Body of pancreas (tissue), 4 donors: ENCODE results near the gene KIF22. TPM values are rescaled to one million over a fixed set of nuclear protein-coding genes. Genes with fewer than 3 reads are reported as not detected.

ENCODE experiments used
- ATAC-seq: fragments of 150-250 bp; one replicate; pipeline ENCODE4 v1.9.1; 2016
- DNase-seq, 4 donors: peaks; one replicate each; pipeline ENCODE4 v3.0.0-alpha.2; 2019
- H3K27ac ChIP-seq, 4 donors: fragments of 200-600 bp; sonication (generic); 1 replicate in 3 of 4; 2 replicates in 1 of 4; pipeline versions ENCODE4 v1.5.1 to v1.6.1; 2016 to 2019; ENCODE audit warnings: mild to moderate bottlenecking in 1 of 4, mixed read lengths in 1 of 4, moderate library complexity in 1 of 4
- H3K27me3 ChIP-seq, 2 donors: fragments of 200-600 bp; sonication (generic); one replicate each; pipeline ENCODE4 v1.6.0; 2016; ENCODE audit warnings: mild to moderate bottlenecking in 1 of 2
- H3K36me3 ChIP-seq, 2 donors: fragments of 200-600 bp; sonication (generic); replicated peaks in 1 of 2; 2 replicates each; pipeline ENCODE4 v1.5.1; 2016; ENCODE audit warnings: low read depth in 2 of 2; ENCODE audit not compliant: insufficient read depth in 1 of 2
- H3K4me1 ChIP-seq: fragments of 200-600 bp; sonication (generic); one replicate; pipeline ENCODE4 v1.6.0; 2016
- H3K4me3 ChIP-seq, 2 donors: fragments of 200-600 bp; sonication (generic); 1 replicate in 1 of 2; 2 replicates in 1 of 2; pipeline ENCODE4 v1.5.1; 2016 to 2019
- H3K9me3 ChIP-seq, 3 donors: fragments of 200-600 bp; sonication (generic); 1 replicate in 2 of 3; 2 replicates in 1 of 3; pipeline ENCODE4 v1.5.1; 2016
- CTCF ChIP-seq, 7 experiments: fragments of 450-650 bp in 4 of 7; fragments of 200-600 bp in 3 of 7; sonication (generic) in 3 of 7; IDR thresholded peaks; one replicate each; pipeline ENCODE4 v1.5.1; 2016 to 2019; ENCODE audit warnings: antibody characterized with exemption in 7 of 7
- POLR2A ChIP-seq, 3 donors: fragments of 450-650 bp; IDR thresholded peaks; one replicate each; pipeline ENCODE4 v1.6.1; 2016; ENCODE audit warnings: antibody characterized with exemption in 3 of 3, mild to moderate bottlenecking in 2 of 3
- WGBS, 2 donors: methylation state at CpG; one replicate each; pipeline ENCODE4 v1.1.5; 2017; 5-methylcytosine and 5-hydroxymethylcytosine counted together
- intact Hi-C: fragments of 100-400 bp; cut with DNase I; formaldehyde crosslinking; loops from one replicate; pipeline ENCODE4 v1.15.1; 2023
- total RNA-seq, 2 donors: library from RNA; depleted of rRNA; stranded (reverse); fragments of >200 nt; gene quantifications; one replicate each; pipeline ENCODE4 v1.1.0, GENCODE V29; 2016

KIF22 gene
- total RNA-seq, 2 donors from 2014 or later = 8.9 to 13.7 TPM

GRCh38 chr16:29815032-29815721 is 24.6 kb downstream of the KIF22 start:
- Histone ChIP-seq H3K4me1 (peaks cover 65% of the 10 kb centered on the region), H3K27me3 (no peaks in the 10 kb centered on the region), H3K4me3 (no peak overlapping the region), H3K27ac (peak overlapping the region in 3 of 4 donors; percentile 85 to 97 (median 97)), H3K36me3 (no peaks in the 10 kb centered on the region), H3K9me3 (no peaks in the 10 kb centered on the region)
- 11 to 16% methylated on average over 35 to 39 of the region's 39 CpGs for WGBS, 2 donors
- ATAC-seq (no peak), DNase-seq (peak in 2 of 4 donors; percentile 38 to 47)
- intact Hi-C loops = no loop called here
- TF ChIP-seq CTCF (IDR thresholded peaks at IDR 0.05) = no peak
- TF ChIP-seq POLR2A (IDR thresholded peaks at IDR 0.05) = no peak

GRCh38 chr16:29815793-29816693 is 25.5 kb downstream of the KIF22 start, which contains the start of gene PAGR1:
PAGR1 (plus strand) TSS chr16:29816152; CDS start chr16:29816526, 374 bp downstream.
- DNase-seq (peak; percentile 99), ATAC-seq (peak; percentile 82)
- H3K9me3 ChIP-seq = no peaks in the 10 kb centered on the region
- H3K27me3 ChIP-seq = no peaks in the 10 kb centered on the region
- H3K4me1 ChIP-seq = peaks cover 60% of the 10 kb centered on the region
- peak within 1 kb of the TSS; percentile 71 to 76 for H3K4me3 ChIP-seq
- WGBS, 2 donors = 0 to 1% methylated on average over 32 to 70 of the region's 70 CpGs
- H3K27ac ChIP-seq = peak within 1 kb of the TSS; percentile 85 to 97 (median 96)
- TF ChIP-seq POLR2A (IDR thresholded peaks at IDR 0.05) = peak; percentile 49 to 87 (median 85)
- TF ChIP-seq CTCF (IDR thresholded peaks at IDR 0.05) = peak; percentile 80 to 93 (median 89)
- H3K36me3 ChIP-seq = no peaks in the 10 kb centered on the region
- intact Hi-C loops = no loop called here

GRCh38 chr16:29816694-29817441 is 26.3 kb downstream of the KIF22 start:
- 1% methylated on average over 21 to 37 of the region's 37 CpGs for WGBS, 2 donors
- H3K27me3 ChIP-seq = no peaks in the 10 kb centered on the region
- peak overlapping the region; percentile 71 to 76 for H3K4me3 ChIP-seq
- H3K9me3 ChIP-seq = no peaks in the 10 kb centered on the region
- H3K4me1 ChIP-seq = peaks cover 60% of the 10 kb centered on the region
- ATAC-seq (peak; percentile 32), DNase-seq (peak; percentile 64 to 75 (median 74))
- TF ChIP-seq CTCF (IDR thresholded peaks at IDR 0.05) (peak in 1 of 7 experiments; percentile 14), POLR2A (IDR thresholded peaks at IDR 0.05) (no peak)
- H3K36me3 ChIP-seq = no peaks in the 10 kb centered on the region
- peak overlapping the region; percentile 85 to 97 (median 96) for H3K27ac ChIP-seq
- intact Hi-C loops = no loop called here

- H3K9me3 ChIP-seq = no peaks in the 10 kb centered on the region
- peaks cover 65% of the 10 kb centered on the region for H3K4me1 ChIP-seq
- 59 to 60% methylated on average over 4 of the region's 4 CpGs for WGBS, 2 donors
- ATAC-seq (no peak), DNase-seq (no peak)
- peak overlapping the region in 3 of 4 donors; percentile 13 to 97 (median 15) for H3K27ac ChIP-seq
- intact Hi-C loops = no loop called here
- H3K4me3 ChIP-seq = no peak overlapping the region
- TF ChIP-seq CTCF (IDR thresholded peaks at IDR 0.05) = no peak
- TF ChIP-seq POLR2A (IDR thresholded peaks at IDR 0.05) = no peak
- H3K27me3 ChIP-seq = no peaks in the 10 kb centered on the region
- H3K36me3 ChIP-seq = no peaks in the 10 kb centered on the region
These were observed 27.5 kb downstream of the KIF22 start for GRCh38 chr16:29818082-29818481.
